Liver (tissue), 3 donors: ENCODE measurements around the gene ATG4C.

Experiments used
- EGR1 ChIP-seq, 2 donors: IDR thresholded peaks; 2 replicates each; pipeline ENCODE4 v1.6.1; 2016 to 2018; ENCODE audit warnings: antibody characterized with exemption in 2 of 2, low read depth in 2 of 2
- GABPA ChIP-seq, 2 donors: IDR thresholded peaks in 1 of 2; conservative IDR thresholded peaks in 1 of 2; 2 replicates each; pipeline ENCODE4 v1.6.1; 2016; ENCODE audit warnings: antibody characterized with exemption in 2 of 2, mild to moderate bottlenecking in 1 of 2, moderate library complexity in 1 of 2
- SP1 ChIP-seq: IDR thresholded peaks from 2 replicates; pipeline ENCODE4 v1.6.1; 2018; ENCODE audit warnings: antibody characterized with exemption, mild to moderate bottlenecking
- TAF1 ChIP-seq: conservative IDR thresholded peaks from 2 replicates; pipeline ENCODE4 v1.6.1; 2016; ENCODE audit warnings: antibody characterized with exemption, mild to moderate bottlenecking
- TF ChIP-seq, protein P1 (sequence below): IDR thresholded peaks from 2 replicates; pipeline ENCODE4 v1.6.1; 2016; ENCODE audit warnings: antibody characterized with exemption
- TF ChIP-seq, protein P2 (sequence below): fragments of 150-350 bp; IDR thresholded peaks from 2 replicates; pipeline ENCODE4 v1.5.1; 2017; ENCODE audit warnings: improper control_type of control experiment, low read depth, low read length; ENCODE audit not compliant: missing input control
- donor health status: healthy.
- donor health status: healthy.

DNA sequence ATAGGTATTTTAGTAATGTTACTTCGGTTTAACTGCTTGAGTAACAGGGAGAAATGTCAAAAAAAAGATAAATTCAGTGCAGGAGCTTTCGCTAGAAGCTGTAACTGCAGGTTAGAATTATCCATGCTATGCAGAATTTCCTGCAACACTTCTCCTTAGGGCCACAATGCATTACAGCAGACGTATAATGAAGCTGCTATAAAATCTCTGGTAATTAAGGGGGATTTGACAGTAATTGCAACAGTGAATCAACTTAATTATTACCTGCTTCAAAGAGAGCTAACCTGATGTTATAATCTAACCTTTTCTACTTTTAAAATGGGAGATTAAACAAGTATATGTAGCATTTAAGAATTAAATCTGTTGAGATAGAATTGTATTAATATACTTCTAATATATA is 92.6 kb downstream of the ATG4C start:
- TF ChIP-seq, protein P1, sequence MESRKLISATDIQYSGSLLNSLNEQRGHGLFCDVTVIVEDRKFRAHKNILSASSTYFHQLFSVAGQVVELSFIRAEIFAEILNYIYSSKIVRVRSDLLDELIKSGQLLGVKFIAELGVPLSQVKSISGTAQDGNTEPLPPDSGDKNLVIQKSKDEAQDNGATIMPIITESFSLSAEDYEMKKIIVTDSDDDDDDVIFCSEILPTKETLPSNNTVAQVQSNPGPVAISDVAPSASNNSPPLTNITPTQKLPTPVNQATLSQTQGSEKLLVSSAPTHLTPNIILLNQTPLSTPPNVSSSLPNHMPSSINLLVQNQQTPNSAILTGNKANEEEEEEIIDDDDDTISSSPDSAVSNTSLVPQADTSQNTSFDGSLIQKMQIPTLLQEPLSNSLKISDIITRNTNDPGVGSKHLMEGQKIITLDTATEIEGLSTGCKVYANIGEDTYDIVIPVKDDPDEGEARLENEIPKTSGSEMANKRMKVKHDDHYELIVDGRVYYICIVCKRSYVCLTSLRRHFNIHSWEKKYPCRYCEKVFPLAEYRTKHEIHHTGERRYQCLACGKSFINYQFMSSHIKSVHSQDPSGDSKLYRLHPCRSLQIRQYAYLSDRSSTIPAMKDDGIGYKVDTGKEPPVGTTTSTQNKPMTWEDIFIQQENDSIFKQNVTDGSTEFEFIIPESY = no peak
- TF ChIP-seq SP1 (no peak), TAF1 (no peak), GABPA (IDR thresholded peaks at IDR 0.05 in 1 of 2, conservative IDR thresholded peaks at IDR 0.05 in 1 of 2) (no peak), EGR1 (IDR thresholded peaks at IDR 0.05; ENCODE audit: low read depth in 2 of 2) (no peak)
- TF ChIP-seq, protein P2, sequence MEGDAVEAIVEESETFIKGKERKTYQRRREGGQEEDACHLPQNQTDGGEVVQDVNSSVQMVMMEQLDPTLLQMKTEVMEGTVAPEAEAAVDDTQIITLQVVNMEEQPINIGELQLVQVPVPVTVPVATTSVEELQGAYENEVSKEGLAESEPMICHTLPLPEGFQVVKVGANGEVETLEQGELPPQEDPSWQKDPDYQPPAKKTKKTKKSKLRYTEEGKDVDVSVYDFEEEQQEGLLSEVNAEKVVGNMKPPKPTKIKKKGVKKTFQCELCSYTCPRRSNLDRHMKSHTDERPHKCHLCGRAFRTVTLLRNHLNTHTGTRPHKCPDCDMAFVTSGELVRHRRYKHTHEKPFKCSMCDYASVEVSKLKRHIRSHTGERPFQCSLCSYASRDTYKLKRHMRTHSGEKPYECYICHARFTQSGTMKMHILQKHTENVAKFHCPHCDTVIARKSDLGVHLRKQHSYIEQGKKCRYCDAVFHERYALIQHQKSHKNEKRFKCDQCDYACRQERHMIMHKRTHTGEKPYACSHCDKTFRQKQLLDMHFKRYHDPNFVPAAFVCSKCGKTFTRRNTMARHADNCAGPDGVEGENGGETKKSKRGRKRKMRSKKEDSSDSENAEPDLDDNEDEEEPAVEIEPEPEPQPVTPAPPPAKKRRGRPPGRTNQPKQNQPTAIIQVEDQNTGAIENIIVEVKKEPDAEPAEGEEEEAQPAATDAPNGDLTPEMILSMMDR = no peak
